H1 (cell line): ENCODE data around the gene FBXO38. TPM values are rescaled to one million over a fixed set of nuclear protein-coding genes. Genes with fewer than 3 reads are reported as not detected.
A peak's percentile ranks its signal among the peaks of the same experiment; 100 is the strongest.

Experiments used
- BACH1 ChIP-seq: IDR thresholded peaks from 2 replicates; pipeline ENCODE4 v1.6.1; 2012; ENCODE audit warnings: low read length, improper control_type of control experiment
- CHD2 ChIP-seq: IDR thresholded peaks from 2 replicates; pipeline ENCODE4 v1.6.1; 2012; ENCODE audit warnings: low read length, improper control_type of control experiment
- FOSL1 ChIP-seq: IDR thresholded peaks from 2 replicates; pipeline ENCODE4 v1.6.1; 2011; ENCODE audit warnings: mild to moderate bottlenecking, low read depth, low read length, moderate library complexity; ENCODE audit not compliant: insufficient read depth
- JUN ChIP-seq: IDR thresholded peaks from 2 replicates; pipeline ENCODE4 v1.6.1; 2011; ENCODE audit warnings: low read depth, mild to moderate bottlenecking, improper control_type of control experiment, low read length
- JUND ChIP-seq: IDR thresholded peaks from 2 replicates; pipeline ENCODE4 v1.6.1; 2011; ENCODE audit warnings: mild to moderate bottlenecking, improper control_type of control experiment, low read length
- KDM5A ChIP-seq: fragments of 200-600 bp; IDR thresholded peaks from 2 replicates; pipeline ENCODE4 v1.7.1; 2012; ENCODE audit warnings: mild to moderate bottlenecking, low read length, inconsistent platforms, mixed read lengths
- MAFK ChIP-seq: IDR thresholded peaks from 2 replicates; pipeline ENCODE4 v1.6.1; 2012; ENCODE audit warnings: low read depth, mild to moderate bottlenecking, improper control_type of control experiment, low read length
- RAD21 ChIP-seq, 2 experiments: IDR thresholded peaks in 1 of 2; conservative IDR thresholded peaks in 1 of 2; 2 replicates each; pipeline ENCODE4 v1.6.1; 2011; ENCODE audit warnings: low read depth in 2 of 2, low read length in 2 of 2, improper control_type of control experiment in 1 of 2, inconsistent platforms in 1 of 2, mild to moderate bottlenecking in 1 of 2, moderate library complexity in 1 of 2
- RFX5 ChIP-seq: IDR thresholded peaks from 2 replicates; pipeline ENCODE4 v1.6.1; 2011; ENCODE audit warnings: low read depth, low read length, improper control_type of control experiment, borderline replicate concordance
- TAF1 ChIP-seq: IDR thresholded peaks from 2 replicates; pipeline ENCODE4 v1.6.1; 2011; ENCODE audit warnings: mild to moderate bottlenecking, low read depth, low read length
- YY1 ChIP-seq: IDR thresholded peaks from 2 replicates; pipeline ENCODE4 v1.6.1; 2011; ENCODE audit warnings: low read depth, mild to moderate bottlenecking, low read length
- polyA plus RNA-seq, 7 experiments: library from polyadenylated mRNA; depleted of rRNA in 3 of 7; stranded (reverse) in 5 of 7; unstranded in 2 of 7; fragments of >200 nt in 5 of 7; fragments of 200-250 nt in 2 of 7; gene quantifications; 1 replicate in 5 of 7; 2 replicates in 1 of 7; 4 replicates in 1 of 7; pipeline versions ENCODE4 v1.2.1 to v1.2.3, GENCODE V29; 2011 to 2013; ENCODE audit warnings: missing spikeins in 2 of 7, mixed read lengths in 2 of 7
- total RNA-seq: library from RNA; stranded (reverse); fragmentation: NEBNext Ultra II Directional; extraction: Animal tissue kit (Norgen Biotek cat#: 25700); gene quantifications from 2 replicates; pipeline ENCODE4 v1.2.1, GENCODE V29; 2021
- TF ChIP-seq, protein P1 (sequence below): IDR thresholded peaks from 2 replicates; pipeline ENCODE4 v1.6.1; 2011; ENCODE audit warnings: low read length, improper control_type of control experiment

The FBXO38 gene
- total and polyA plus RNA-seq, 2 of the 8 experiments (the other 6 are each of a cell fraction or from before 2014, with no cell fraction given), result 9.1 to 34.3 TPM

DNA sequence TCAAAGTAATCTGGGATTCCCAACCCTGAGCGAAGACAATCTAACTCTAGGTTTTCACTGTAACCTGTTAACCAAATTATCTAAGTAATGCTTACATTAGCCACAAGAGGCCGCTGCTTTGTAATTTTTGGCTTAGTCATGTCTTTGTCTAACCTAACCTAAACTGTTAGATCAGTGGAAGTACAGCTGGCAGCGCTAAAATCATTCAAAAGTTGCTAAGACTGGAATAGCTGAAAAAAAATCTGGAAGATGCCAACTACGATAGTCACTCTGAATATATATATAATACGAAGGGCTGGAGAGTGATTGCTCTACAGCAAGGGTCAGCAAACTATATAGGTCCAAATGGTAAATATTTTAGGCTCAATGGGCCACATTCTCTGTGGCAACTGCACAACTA lies 60.2 kb downstream of the FBXO38 start (continued):
- no peak for TF ChIP-seq JUND
- no peak for TF ChIP-seq YY1
- no peak for TF ChIP-seq RFX5
- TF ChIP-seq JUN, result no peak
- TF ChIP-seq FOSL1, result no peak
- TF ChIP-seq CHD2, result no peak
- TF ChIP-seq, protein P1, sequence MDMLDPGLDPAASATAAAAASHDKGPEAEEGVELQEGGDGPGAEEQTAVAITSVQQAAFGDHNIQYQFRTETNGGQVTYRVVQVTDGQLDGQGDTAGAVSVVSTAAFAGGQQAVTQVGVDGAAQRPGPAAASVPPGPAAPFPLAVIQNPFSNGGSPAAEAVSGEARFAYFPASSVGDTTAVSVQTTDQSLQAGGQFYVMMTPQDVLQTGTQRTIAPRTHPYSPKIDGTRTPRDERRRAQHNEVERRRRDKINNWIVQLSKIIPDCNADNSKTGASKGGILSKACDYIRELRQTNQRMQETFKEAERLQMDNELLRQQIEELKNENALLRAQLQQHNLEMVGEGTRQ, result no peak
- no peak for TF ChIP-seq KDM5A
- peak; percentile 89 for TF ChIP-seq MAFK
- no peak for TF ChIP-seq TAF1
- peak; percentile 82 to 86 for TF ChIP-seq RAD21 (IDR thresholded peaks at IDR 0.05 in 1 of 2, conservative IDR thresholded peaks at IDR 0.05 in 1 of 2; ENCODE audit: low read depth in 2 of 2, low read length in 2 of 2)
- TF ChIP-seq BACH1, result peak; percentile 96
